ENCODE data around the gene TNFSF8. TPM values are rescaled to one million over a fixed set of nuclear protein-coding genes. Genes with fewer than 3 reads are reported as not detected.

TNFSF8 gene
- total and polyA plus RNA-seq, 2 donors (not counting 3 experiments of a cell fraction or from before 2014, with no cell fraction given) = not detected

DNA sequence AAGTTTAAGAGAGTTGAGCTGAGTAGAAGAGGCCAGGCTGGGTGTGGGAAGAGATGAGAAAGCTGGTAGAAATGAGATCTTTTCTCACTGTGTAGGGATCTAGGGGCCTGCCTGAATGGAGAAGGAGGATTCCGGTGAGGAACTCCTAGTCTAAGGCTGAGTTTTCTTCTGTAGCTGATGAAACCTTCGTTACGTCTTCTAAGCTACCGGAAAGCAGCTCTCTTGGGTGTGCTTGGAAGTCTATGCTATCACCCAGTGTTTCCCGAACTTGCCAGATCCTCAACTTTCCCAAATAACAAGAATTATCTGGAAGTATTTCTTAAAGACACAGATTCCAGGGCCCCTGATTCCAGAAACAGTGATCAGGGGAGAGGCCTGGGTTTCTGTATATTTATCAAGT, 69.1 kb downstream of the TNFSF8 start:
- Histone ChIP-seq H3K4me1 (ENCODE audit: control insufficient read depth, extremely low read depth, insufficient read depth, low read length) (no peaks in the 10 kb centered on the region), H3K27ac (ENCODE audit: insufficient read depth, low read depth, low read length) (no peak overlapping the region), H3K9me1 (replicated peaks; ENCODE audit: control insufficient read depth, extremely low read depth, insufficient read depth, low read length) (peaks cover 2% of the 10 kb centered on the region), H3K9me3 (replicated peaks; ENCODE audit: control insufficient read depth, insufficient read depth, low read length) (no peaks in the 10 kb centered on the region), H3K4me3 (replicated peaks in 1 of 3; ENCODE audit: insufficient read depth in 1 of 3, low read depth in 1 of 3, low read length in 3 of 3) (no peak overlapping the region), H3K36me3 (ENCODE audit: control insufficient read depth in 2 of 2, extremely low read depth in 1 of 2, insufficient read depth in 2 of 2, low read length in 2 of 2) (no peaks in the 10 kb centered on the region), H2AFZ (ENCODE audit: low read depth, low read length) (no peak overlapping the region), H3K4me2 (ENCODE audit: insufficient read depth, low read length) (no peak overlapping the region), H3K27me3 (ENCODE audit: control insufficient read depth in 2 of 2, insufficient read depth in 2 of 2, low read length in 2 of 2) (no peaks in the 10 kb centered on the region), H3K79me2 (ENCODE audit: control insufficient read depth, insufficient read depth, low read length) (no peaks in the 10 kb centered on the region), H3K9ac (replicated peaks; ENCODE audit: extremely low read depth, insufficient read depth, low read length) (no peak overlapping the region), H4K20me1 (replicated peaks; ENCODE audit: control insufficient read depth, extremely low read depth, insufficient read depth, low read length) (no peaks in the 10 kb centered on the region)
- intact Hi-C loops (cut with micrococcal nuclease) = no loop called here
- FAIRE-seq (no peak), DNase-seq (ENCODE audit: low read depth, low spot score) (no peak)
- ChIA-PET CTCF (interaction anchor here (0.7 kb wide), 1 partner anchor 46 kb away, joined by 3 read pairs; no protein-coding TSS in a partner anchor), POLR2A (no interaction called here)
- dilution Hi-C loops (cut with MboI; ENCODE audit: extremely low pct_ligation_motif_present, low sequenced_read_pairs) = no loop called here
- BruUV-seq (replicated peaks) = no TSS peak
- TF ChIP-seq GATA2 (IDR thresholded peaks at IDR 0.05; ENCODE audit: insufficient read depth, insufficient read length, low read depth, low read length) = no peak
- no peak for TF ChIP-seq MYC (IDR thresholded peaks at IDR 0.05; ENCODE audit: low read depth, low read length)
- TF ChIP-seq MAX (IDR thresholded peaks at IDR 0.05; ENCODE audit: insufficient read depth, insufficient read length) = no peak
- TF ChIP-seq POLR2A (IDR thresholded peaks at IDR 0.05; ENCODE audit: low read depth, low read length) = no peak
- no peak for TF ChIP-seq POLR2AphosphoS5 (IDR thresholded peaks at IDR 0.05; ENCODE audit: insufficient read depth, low read depth, low read length)
- no peak for TF ChIP-seq JUN (IDR thresholded peaks at IDR 0.05; ENCODE audit: borderline replicate concordance, insufficient read depth, insufficient read length, low read depth)
- TF ChIP-seq, protein P1, sequence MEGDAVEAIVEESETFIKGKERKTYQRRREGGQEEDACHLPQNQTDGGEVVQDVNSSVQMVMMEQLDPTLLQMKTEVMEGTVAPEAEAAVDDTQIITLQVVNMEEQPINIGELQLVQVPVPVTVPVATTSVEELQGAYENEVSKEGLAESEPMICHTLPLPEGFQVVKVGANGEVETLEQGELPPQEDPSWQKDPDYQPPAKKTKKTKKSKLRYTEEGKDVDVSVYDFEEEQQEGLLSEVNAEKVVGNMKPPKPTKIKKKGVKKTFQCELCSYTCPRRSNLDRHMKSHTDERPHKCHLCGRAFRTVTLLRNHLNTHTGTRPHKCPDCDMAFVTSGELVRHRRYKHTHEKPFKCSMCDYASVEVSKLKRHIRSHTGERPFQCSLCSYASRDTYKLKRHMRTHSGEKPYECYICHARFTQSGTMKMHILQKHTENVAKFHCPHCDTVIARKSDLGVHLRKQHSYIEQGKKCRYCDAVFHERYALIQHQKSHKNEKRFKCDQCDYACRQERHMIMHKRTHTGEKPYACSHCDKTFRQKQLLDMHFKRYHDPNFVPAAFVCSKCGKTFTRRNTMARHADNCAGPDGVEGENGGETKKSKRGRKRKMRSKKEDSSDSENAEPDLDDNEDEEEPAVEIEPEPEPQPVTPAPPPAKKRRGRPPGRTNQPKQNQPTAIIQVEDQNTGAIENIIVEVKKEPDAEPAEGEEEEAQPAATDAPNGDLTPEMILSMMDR (IDR thresholded peaks at IDR 0.05; ENCODE audit: extremely low read depth in 1 of 2, insufficient read depth in 1 of 2, low read depth in 1 of 2, low read length in 2 of 2) = no peak
- no peak for TF ChIP-seq FOS (IDR thresholded peaks at IDR 0.05; ENCODE audit: borderline replicate concordance, insufficient read depth, low read length)
- no peak for TF ChIP-seq EZH2 (IDR thresholded peaks at IDR 0.05; ENCODE audit: borderline replicate concordance, low read depth, low read length, severe bottlenecking)
